G401.6 (cell line): ENCODE measurements around the gene CYBC1.

Experiments used
- FAIRE-seq: peaks from 2 replicates; lab custom pipeline; 2012; peaks lifted over from hg19 to GRCh38; lab: Jason Lieb, UNC

The CYBC1 gene

DNA sequence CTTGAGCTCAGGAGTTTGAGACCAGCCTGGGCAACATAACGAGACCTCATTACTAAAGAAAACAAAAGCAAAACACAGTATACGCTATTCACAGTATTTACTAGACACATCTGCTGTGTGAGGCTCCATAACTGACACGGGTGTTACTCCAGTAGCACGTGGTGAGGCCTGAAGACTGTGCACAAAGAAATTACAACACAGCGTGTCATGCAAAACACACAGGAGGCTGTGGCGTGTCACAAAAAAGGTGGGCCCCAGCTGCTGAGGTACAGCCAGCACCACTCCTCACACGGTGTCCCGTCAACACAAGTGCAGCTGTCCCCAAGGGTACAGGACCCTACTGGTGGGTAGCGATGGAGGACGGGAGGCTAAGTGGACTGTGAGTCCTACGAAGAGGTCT lies 2.7 kb downstream of the CYBC1 start:
- FAIRE-seq: no peak

- no peak for FAIRE-seq
These were observed 3.9 kb downstream of the CYBC1 start for GRCh38 chr17:82446649-82447048.

DNA sequence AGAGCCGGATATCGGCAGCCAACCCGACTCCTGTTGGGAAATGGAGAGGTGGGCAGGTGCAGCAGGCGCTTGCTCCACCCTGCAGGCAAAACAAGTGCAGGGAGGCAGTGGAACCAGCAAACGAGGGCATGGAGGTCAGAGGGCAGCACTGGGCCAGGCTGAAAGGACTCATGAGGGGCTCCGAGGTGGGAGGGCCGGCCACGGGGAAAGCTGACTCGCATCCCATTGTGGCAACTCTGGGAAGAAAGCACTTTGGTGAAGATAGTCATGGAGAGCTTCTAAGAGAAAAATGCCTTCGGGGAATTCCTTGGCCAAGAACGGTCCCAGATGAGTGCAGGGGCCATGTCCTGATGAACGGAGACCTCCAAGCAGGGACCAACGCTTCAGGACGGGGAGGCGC lies 4.4 kb downstream of the CYBC1 start:
- FAIRE-seq: no peak

- no peak for FAIRE-seq
These were observed 5.0 kb downstream of the CYBC1 start for GRCh38 chr17:82445542-82445941.

- FAIRE-seq: no peak
These were observed 5.5 kb downstream of the CYBC1 start for GRCh38 chr17:82444941-82445521.

DNA sequence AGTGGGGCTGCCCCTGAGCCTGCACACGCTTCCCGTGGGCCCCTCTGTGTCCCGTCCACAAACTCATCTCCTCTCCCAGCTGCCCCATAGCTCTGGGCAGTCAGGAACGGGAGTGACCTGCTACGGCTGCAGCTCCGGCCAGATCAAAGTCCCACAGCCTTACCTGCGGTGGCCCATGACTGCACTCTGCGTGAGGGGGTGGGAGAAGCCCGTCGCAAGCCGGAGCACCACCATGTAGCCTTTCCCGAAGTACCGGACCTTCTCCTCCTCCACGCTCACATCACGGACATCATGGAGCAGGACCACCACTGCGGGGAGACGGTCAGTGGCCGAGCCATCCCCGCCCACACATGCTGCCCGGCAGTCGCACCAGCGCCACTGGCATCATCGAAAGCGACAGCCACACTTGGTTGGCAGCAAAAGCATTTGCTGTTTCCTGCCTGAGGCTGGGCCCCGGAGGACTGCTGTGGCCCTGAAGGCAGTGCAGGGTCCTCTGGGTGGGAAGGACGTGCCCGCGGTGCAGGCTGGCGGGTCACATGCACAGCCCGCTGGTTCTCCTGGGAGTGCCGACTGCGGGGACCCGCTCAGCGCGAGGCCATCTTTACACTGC lies 6.2 kb downstream of the CYBC1 start:
- FAIRE-seq: no peak

GRCh38 chr17:82443465-82444283 lies 6.9 kb downstream of the CYBC1 start:
- no peak for FAIRE-seq

GRCh38 chr17:82442643-82443464 lies 7.7 kb downstream of the CYBC1 start:
- FAIRE-seq: no peak

DNA sequence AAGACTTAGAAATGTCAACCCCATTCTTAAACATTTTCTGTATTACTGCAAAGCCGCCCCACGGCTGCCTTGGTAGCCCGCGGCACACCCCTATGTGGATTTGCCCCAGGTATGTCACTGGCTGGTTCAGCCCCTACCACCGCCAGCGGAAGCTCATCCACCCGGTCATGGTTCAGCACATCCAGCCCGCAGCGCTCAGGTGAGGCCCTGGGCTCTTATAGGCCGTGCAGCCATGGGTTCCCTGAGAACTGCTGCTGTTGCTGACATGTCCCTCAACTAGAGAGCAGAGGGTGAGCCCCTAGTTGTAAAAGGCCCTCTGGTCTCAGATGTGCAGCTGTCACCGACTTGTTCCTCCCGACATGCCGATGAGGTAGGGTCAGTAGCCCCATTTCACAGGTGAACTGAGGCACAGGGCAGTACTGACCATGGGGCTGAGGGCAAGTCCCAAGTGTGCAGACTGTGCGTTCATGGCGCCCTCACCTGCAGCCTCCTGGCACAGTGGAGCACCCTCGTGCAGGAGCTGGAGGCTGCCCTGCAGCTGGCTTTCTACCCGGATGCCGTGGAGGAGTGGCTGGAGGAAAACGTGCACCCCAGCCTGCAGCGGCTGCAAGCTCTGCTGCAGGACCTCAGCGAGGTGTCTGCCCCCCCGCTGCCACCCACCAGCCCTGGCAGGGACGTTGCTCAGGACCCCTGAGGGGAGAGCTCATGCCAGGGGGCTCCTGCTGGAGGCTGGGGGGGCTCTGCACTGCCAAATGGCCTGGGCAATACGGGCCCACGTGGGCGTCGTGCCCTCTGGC lies 8.7 kb downstream of the CYBC1 start:
- FAIRE-seq: no peak

- FAIRE-seq: no peak
These were observed 9.4 kb downstream of the CYBC1 start for GRCh38 chr17:82440991-82441627.

- FAIRE-seq: no peak
These were observed 10.0 kb downstream of the CYBC1 start for GRCh38 chr17:82440469-82440981.

- FAIRE-seq: no peak
These were observed 10.7 kb downstream of the CYBC1 start for GRCh38 chr17:82439829-82440365.

- no peak for FAIRE-seq
These were observed 11.2 kb downstream of the CYBC1 start for GRCh38 chr17:82439194-82439828.

DNA sequence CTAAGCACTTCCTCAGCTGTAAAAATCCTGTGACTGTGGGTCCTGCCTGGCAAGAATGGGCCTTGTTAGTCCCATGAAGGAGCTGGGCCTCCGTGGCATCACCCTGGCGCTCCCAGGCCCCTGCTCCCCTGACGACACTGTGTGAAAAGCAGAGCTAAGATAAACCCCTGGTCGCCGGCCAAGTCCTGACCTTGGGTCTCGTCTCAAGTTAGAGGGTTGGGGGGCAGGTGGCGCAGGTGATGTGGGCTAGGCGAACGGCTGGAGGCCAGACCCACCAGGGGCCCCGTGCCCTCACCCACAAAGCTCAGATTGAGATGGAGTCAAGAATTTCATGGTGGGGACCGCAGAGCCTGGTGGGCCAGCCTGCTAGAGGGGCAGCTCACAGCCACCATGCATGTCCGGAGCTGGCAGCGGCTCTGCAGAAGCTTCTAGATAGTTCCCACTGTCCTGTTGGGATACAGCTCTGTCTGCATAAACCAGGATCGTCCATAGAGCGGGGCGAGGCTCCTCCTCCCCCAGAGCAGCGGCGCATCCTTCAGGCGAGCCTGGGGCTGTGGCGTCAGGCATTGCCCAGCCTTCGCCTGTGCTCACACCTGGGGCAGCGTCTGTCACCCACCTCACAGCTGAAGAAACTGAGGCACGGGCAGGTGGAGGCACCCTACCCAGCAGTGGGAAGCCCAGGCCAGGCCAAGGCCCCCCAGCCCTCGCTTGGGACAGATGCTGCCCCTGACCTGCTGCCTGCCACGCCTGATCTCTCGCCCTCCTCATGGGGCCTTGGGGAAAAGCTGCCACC lies 12.0 kb downstream of the CYBC1 start:
- FAIRE-seq: no peak

DNA sequence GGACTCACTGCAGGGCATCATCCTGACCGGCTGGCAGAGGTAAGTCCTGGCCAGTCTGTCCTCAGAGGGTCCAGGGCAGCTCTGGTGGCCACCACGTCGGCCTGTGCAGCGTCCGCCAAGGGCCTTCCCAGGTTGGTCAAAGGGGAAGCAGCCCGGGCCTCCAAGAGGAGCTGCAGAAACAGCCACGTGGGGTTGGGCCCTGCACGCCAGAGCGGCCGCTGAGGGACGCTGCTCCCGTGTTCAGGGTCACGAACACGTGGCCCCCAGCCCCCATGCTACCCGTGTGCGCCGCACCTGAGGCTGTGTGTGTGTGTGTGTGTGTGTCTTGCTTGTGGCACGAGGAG lies 13.3 kb downstream of the CYBC1 start:
- no peak for FAIRE-seq

DNA sequence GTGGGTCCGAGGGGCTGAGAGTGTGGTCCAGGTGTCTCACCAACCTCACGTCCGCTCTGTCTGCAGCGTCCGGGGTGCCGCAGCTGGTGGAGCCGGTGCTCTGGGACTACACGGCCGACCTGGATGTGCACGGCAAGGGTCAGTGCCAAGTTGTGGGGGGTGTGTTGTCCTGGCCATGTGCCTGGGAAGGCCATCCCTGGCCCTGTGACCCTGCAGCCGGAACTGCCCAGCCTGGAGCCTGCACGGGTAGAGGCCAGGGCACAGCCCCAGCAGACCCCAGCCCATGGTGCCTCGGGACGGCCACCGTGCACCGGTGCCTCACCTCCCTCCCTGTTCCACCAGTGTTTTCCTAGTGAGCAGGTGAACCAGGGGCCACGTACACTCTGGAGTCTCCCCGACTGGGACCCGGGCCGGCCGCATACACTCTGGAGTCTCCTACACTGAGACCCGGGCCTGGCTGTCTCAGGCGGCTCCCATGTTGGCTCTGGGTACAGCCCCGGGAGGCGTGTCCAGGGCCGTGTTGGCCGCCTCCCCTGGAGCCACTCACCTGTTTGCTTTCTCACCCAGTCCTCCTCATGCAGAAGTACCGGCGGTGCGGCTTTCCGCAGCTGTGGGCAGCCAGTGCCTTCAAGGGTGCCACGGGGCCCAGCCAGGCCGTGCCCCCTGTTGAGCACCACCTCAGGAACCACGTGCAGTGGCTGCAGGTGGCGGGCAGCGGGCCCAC lies 13.8 kb downstream of the CYBC1 start:
- FAIRE-seq: no peak

DNA sequence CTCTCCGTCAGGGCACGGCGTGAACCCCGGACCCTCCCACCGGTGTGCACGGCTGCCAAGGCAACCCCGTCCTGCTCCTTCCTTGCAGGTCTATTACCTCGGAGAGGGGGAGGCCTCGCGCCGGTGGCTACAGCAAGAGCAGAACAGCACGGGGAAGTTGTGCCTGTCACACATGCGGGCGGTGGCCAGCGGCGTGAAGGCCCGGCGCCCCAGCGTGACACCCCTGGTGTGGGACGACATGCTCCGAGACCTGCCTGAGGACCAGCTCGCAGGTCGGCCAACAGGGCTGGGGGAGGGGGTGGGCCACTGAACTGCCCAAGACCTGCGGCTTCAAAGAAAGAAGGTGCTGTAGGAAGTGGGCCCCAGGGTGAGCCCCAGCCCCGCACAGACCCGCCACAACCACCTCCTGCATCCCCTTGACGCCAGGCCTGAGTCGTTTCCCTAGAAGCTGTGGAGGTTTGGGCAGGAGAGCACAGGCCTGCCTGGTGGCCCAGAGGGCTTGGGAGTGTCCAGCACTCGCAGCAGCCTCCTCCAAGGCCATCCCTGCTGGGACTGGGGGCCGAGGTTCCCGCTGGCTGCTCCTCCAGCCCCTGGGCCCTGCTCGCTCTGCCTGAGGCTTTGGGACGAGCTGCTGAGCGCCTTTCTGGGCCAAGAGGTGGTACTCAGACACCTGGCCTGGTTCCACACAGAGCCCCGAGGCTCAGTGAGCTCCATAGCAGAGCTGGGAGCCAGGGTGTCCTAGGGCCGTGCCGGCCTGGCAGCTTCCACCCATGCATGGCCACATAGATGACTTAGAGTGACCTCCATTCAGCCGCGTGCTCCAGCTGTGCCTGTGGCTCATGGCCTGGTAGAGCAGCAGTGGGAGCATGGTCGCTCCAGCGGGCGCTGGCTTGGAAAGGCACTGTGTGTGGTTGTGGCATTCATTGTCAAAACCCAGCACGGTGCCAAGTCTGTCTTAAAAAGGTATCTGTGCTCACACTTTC lies 14.7 kb downstream of the CYBC1 start:
- no peak for FAIRE-seq

- no peak for FAIRE-seq
These were observed 15.4 kb downstream of the CYBC1 start for GRCh38 chr17:82435103-82435502.
